ENCODE results near the gene CYP17A1. TPM values are rescaled to one million over a fixed set of nuclear protein-coding genes. Genes with fewer than 3 reads are reported as not detected.
A peak's percentile ranks its signal among the peaks of the same experiment; 100 is the strongest.

The CYP17A1 gene
- total RNA-seq, 1 donor from 2014 or later: 0.54 TPM

- Mint-ChIP-seq H3K9me3 (no peaks in the 10 kb centered on the region), H3K4me1 (peaks cover 20% of the 10 kb centered on the region)
- TF ChIP-seq CTCF (IDR thresholded peaks at IDR 0.05; ENCODE audit: unreplicated experiment): no peak
Measured at GRCh38 chr10:102870221-102870620, 33.0 kb upstream of the CYP17A1 start.

GRCh38 chr10:102869258-102870198 lies 32.3 kb upstream of the CYP17A1 start, which contains the start of gene AS3MT:
Gene AS3MT, plus strand, starts transcription at chr10:102869470. Its CDS starts 123 bp downstream, at chr10:102869593.
- H3K27me3 Mint-ChIP-seq (ENCODE audit: low read depth): no peaks in the 10 kb centered on the region

More at GRCh38 chr10:102870221-102870620, 33.0 kb upstream of the CYP17A1 start:
- no peaks in the 10 kb centered on the region for H3K27me3 Mint-ChIP-seq (ENCODE audit: low read depth)
- DNase-seq (ENCODE audit: low spot score in 2 of 2, unreplicated experiment in 2 of 2): no peak
- peak overlapping the region; percentile 89 for H3K27ac Mint-ChIP-seq
- peak overlapping the region; percentile 88 for H3K4me3 Mint-ChIP-seq
- peaks cover 7% of the 10 kb centered on the region for H3K36me3 Mint-ChIP-seq

GRCh38 chr10:102868911-102869257 lies 31.7 kb upstream of the CYP17A1 start:
- TF ChIP-seq CTCF (IDR thresholded peaks at IDR 0.05; ENCODE audit: unreplicated experiment): no peak
- Mint-ChIP-seq H3K9me3 (no peaks in the 10 kb centered on the region), H3K4me1 (peaks cover 22% of the 10 kb centered on the region), H3K36me3 (peaks cover 3% of the 10 kb centered on the region), H3K4me3 (peak overlapping the region; percentile 88), H3K27me3 (ENCODE audit: low read depth) (no peaks in the 10 kb centered on the region), H3K27ac (peak overlapping the region; percentile 86)
- no peak for DNase-seq (ENCODE audit: low spot score in 2 of 2, unreplicated experiment in 2 of 2)

More at GRCh38 chr10:102869258-102870198, 32.3 kb upstream of the CYP17A1 start, which contains the start of gene AS3MT:
- no peak for TF ChIP-seq CTCF (IDR thresholded peaks at IDR 0.05; ENCODE audit: unreplicated experiment)
- peak within 1 kb of the TSS; percentile 88 for H3K4me3 Mint-ChIP-seq
- peaks cover 20% of the 10 kb centered on the region for H3K4me1 Mint-ChIP-seq
- peaks cover 7% of the 10 kb centered on the region for H3K36me3 Mint-ChIP-seq
- H3K27ac Mint-ChIP-seq: peak within 1 kb of the TSS; percentile 89
- peak; percentile 49 to 75 for DNase-seq (ENCODE audit: low spot score in 2 of 2, unreplicated experiment in 2 of 2)
- H3K9me3 Mint-ChIP-seq: no peaks in the 10 kb centered on the region

- H3K36me3 Mint-ChIP-seq: peaks cover 4% of the 10 kb centered on the region
- H3K27ac Mint-ChIP-seq: no peak overlapping the region
- DNase-seq (ENCODE audit: low spot score in 2 of 2, unreplicated experiment in 2 of 2): no peak
- H3K27me3 Mint-ChIP-seq (ENCODE audit: low read depth): no peaks in the 10 kb centered on the region
- no peak overlapping the region for H3K4me3 Mint-ChIP-seq
- no peak for TF ChIP-seq CTCF (IDR thresholded peaks at IDR 0.05; ENCODE audit: unreplicated experiment)
- peaks cover 26% of the 10 kb centered on the region for H3K4me1 Mint-ChIP-seq
- H3K9me3 Mint-ChIP-seq: no peaks in the 10 kb centered on the region
Measured at GRCh38 chr10:102865620-102866019, 28.4 kb upstream of the CYP17A1 start.

GRCh38 chr10:102863660-102864059 lies 26.4 kb upstream of the CYP17A1 start:
- TF ChIP-seq CTCF (IDR thresholded peaks at IDR 0.05; ENCODE audit: unreplicated experiment): no peak
- Mint-ChIP-seq H3K36me3 (peaks cover 9% of the 10 kb centered on the region), H3K9me3 (no peaks in the 10 kb centered on the region), H3K4me1 (peaks cover 12% of the 10 kb centered on the region), H3K27me3 (ENCODE audit: low read depth) (no peaks in the 10 kb centered on the region), H3K4me3 (no peak overlapping the region), H3K27ac (peak overlapping the region; percentile 75)
- DNase-seq (ENCODE audit: low spot score in 2 of 2, unreplicated experiment in 2 of 2): no peak

Measured in mesothelial cell of epicardium (in vitro differentiated cells).